ENCODE measurements around the gene SKIL.

- TF ChIP-seq CTCF (IDR thresholded peaks at IDR 0.05) (no peak), ZFX (IDR thresholded peaks at IDR 0.05; ENCODE audit: borderline replicate concordance) (no peak)
Observed at GRCh38 chr3:170327040-170327808, 30.3 kb upstream of the SKIL start.
